ENCODE results near the gene SLC22A1. TPM values are rescaled to one million over a fixed set of nuclear protein-coding genes. Genes with fewer than 3 reads are reported as not detected.

SLC22A1 gene
- total and polyA plus RNA-seq, 2 of the 13 experiments (the other 11 are each of a cell fraction or from before 2014, with no cell fraction given), result 0.80 to 0.87 TPM

GRCh38 chr6:160137989-160138835, 16.6 kb downstream of the SLC22A1 start (continued):
- TF ChIP-seq ZNF367 (CRISPR knock-in tag; IDR thresholded peaks at IDR 0.05; ENCODE audit: borderline replicate concordance) (no peak), TBP (CRISPR knock-in tag; IDR thresholded peaks at IDR 0.05) (no peak), DNMT3B (CRISPR knock-in tag; conservative IDR thresholded peaks at IDR 0.05) (no peak), TEAD2 (CRISPR knock-in tag; IDR thresholded peaks at IDR 0.05) (no peak), SYNCRIP (IDR thresholded peaks at IDR 0.05; ENCODE audit: insufficient read depth, low read depth, low read length) (no peak), TFDP1 (CRISPR knock-in tag; IDR thresholded peaks at IDR 0.05; ENCODE audit: borderline replicate concordance) (no peak), ONECUT2 (CRISPR knock-in tag; IDR thresholded peaks at IDR 0.05) (no peak), SOX13 (IDR thresholded peaks at IDR 0.05) (no peak), SOX13 (CRISPR knock-in tag; conservative IDR thresholded peaks at IDR 0.05 in 1 of 2, IDR thresholded peaks at IDR 0.05 in 1 of 2) (no peak), ZNF557 (CRISPR knock-in tag; IDR thresholded peaks at IDR 0.05) (0 out of 2 replicates have a peak, but pooled peaks have one; percentile 61), FOXA3 (CRISPR knock-in tag; IDR thresholded peaks at IDR 0.05) (peak; percentile 89), ISL2 (CRISPR knock-in tag; IDR thresholded peaks at IDR 0.05) (0 out of 2 replicates have a peak, but pooled peaks have one; percentile 48), NFIC (IDR thresholded peaks at IDR 0.05; ENCODE audit: low read length) (no peak), ZNF234 (CRISPR knock-in tag; conservative IDR thresholded peaks at IDR 0.05) (no peak), NFE2 (CRISPR knock-in tag; IDR thresholded peaks at IDR 0.05) (no peak; the same call in 1 of the 2 replicates), FOXJ3 (CRISPR knock-in tag; IDR thresholded peaks at IDR 0.05; ENCODE audit: borderline replicate concordance) (peak; percentile 77; the same call in 1 of the 2 replicates), RAD21 (CRISPR knock-in tag; IDR thresholded peaks at IDR 0.05) (peak; percentile 68), KLF12 (CRISPR knock-in tag; IDR thresholded peaks at IDR 0.05; ENCODE audit: borderline replicate concordance) (no peak), SOX6 (IDR thresholded peaks at IDR 0.05) (no peak), SOX6 (CRISPR knock-in tag; IDR thresholded peaks at IDR 0.05) (no peak; the same call in 1 of the 2 replicates), MAFF (IDR thresholded peaks at IDR 0.05; ENCODE audit: low read depth, low read length) (no peak), ZNF724P (CRISPR knock-in tag; IDR thresholded peaks at IDR 0.05; ENCODE audit: borderline replicate concordance) (peak; percentile 75; the same call in 1 of the 2 replicates), ZC3H13 (CRISPR knock-in tag; IDR thresholded peaks at IDR 0.05) (0 out of 2 replicates have a peak, but pooled peaks have one; percentile 6), SP4 (CRISPR knock-in tag; IDR thresholded peaks at IDR 0.05) (0 out of 2 replicates have a peak, but pooled peaks have one; percentile 51), RNF219 (CRISPR knock-in tag; IDR thresholded peaks at IDR 0.05) (no peak), NR0B2 (CRISPR knock-in tag; IDR thresholded peaks at IDR 0.05) (no peak), ZNF883 (CRISPR knock-in tag; IDR thresholded peaks at IDR 0.05; ENCODE audit: not compliant biosample characterization) (no peak), POGZ (CRISPR knock-in tag; IDR thresholded peaks at IDR 0.05) (no peak; the same call in 1 of the 2 replicates)

All from HepG2 (cell line).